PFSK-1 (cell line): ENCODE results near the gene MTLN.

Experiments
- POLR2AphosphoS5 ChIP-seq: IDR thresholded peaks from 2 replicates; pipeline ENCODE4 v1.6.1; 2012; ENCODE audit warnings: low read depth, mild to moderate bottlenecking, control low read depth, low read length, moderate library complexity
- SIN3A ChIP-seq: IDR thresholded peaks from 2 replicates; pipeline ENCODE4 v1.6.1; 2012; ENCODE audit warnings: mild to moderate bottlenecking, low read length, moderate library complexity, borderline replicate concordance; ENCODE audit not compliant: insufficient read depth
- TAF1 ChIP-seq: IDR thresholded peaks from 2 replicates; pipeline ENCODE4 v1.6.1; 2012; ENCODE audit warnings: low read length, control low read depth, borderline replicate concordance; ENCODE audit not compliant: insufficient read depth
- TF ChIP-seq, protein P1 (sequence below), 2 experiments: IDR thresholded peaks; 2 replicates each; pipeline versions ENCODE4 v1.6.1 to v1.8.0; 2011 to 2012; ENCODE audit warnings: low read depth in 2 of 2, low read length in 2 of 2, control low read depth in 1 of 2, inconsistent platforms in 1 of 2, mild to moderate bottlenecking in 1 of 2, moderate library complexity in 1 of 2; ENCODE audit not compliant: insufficient read depth in 1 of 2

GRCh38 chr2:110180036-110180435 is 32.3 kb downstream of the MTLN start:
- TF ChIP-seq POLR2AphosphoS5 (no peak), TAF1 (no peak), SIN3A (no peak)
- TF ChIP-seq, protein P1, sequence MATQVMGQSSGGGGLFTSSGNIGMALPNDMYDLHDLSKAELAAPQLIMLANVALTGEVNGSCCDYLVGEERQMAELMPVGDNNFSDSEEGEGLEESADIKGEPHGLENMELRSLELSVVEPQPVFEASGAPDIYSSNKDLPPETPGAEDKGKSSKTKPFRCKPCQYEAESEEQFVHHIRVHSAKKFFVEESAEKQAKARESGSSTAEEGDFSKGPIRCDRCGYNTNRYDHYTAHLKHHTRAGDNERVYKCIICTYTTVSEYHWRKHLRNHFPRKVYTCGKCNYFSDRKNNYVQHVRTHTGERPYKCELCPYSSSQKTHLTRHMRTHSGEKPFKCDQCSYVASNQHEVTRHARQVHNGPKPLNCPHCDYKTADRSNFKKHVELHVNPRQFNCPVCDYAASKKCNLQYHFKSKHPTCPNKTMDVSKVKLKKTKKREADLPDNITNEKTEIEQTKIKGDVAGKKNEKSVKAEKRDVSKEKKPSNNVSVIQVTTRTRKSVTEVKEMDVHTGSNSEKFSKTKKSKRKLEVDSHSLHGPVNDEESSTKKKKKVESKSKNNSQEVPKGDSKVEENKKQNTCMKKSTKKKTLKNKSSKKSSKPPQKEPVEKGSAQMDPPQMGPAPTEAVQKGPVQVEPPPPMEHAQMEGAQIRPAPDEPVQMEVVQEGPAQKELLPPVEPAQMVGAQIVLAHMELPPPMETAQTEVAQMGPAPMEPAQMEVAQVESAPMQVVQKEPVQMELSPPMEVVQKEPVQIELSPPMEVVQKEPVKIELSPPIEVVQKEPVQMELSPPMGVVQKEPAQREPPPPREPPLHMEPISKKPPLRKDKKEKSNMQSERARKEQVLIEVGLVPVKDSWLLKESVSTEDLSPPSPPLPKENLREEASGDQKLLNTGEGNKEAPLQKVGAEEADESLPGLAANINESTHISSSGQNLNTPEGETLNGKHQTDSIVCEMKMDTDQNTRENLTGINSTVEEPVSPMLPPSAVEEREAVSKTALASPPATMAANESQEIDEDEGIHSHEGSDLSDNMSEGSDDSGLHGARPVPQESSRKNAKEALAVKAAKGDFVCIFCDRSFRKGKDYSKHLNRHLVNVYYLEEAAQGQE (IDR thresholded peaks at IDR 0.05; ENCODE audit: insufficient read depth in 1 of 2, low read depth in 2 of 2, low read length in 2 of 2): no peak
